Astrocyte of the cerebellum (primary cell): ENCODE results near the gene NAA80.

Source experiments
- DNase-seq: peaks from one replicate; pipeline ENCODE4 v3.0.0-alpha.2; 2011; ENCODE audit warnings: low read depth
- H3K4me3 ChIP-seq: 2 replicates; pipeline ENCODE4 v1.5.1; 2011; ENCODE audit warnings: mild to moderate bottlenecking, low read depth, low read length, moderate library complexity
- in situ Hi-C: cut with HindIII; loops from 2 replicates; pipeline ENCODE4 v1.10.0; 2017; ENCODE audit warnings: low sequenced_read_pairs
- TF ChIP-seq, protein P1 (sequence below): IDR thresholded peaks from 2 replicates; pipeline ENCODE4 v1.5.1; 2012; ENCODE audit warnings: low read length, low read depth, moderate library complexity, mild to moderate bottlenecking; ENCODE audit errors: missing control alignments

Gene NAA80

DNA sequence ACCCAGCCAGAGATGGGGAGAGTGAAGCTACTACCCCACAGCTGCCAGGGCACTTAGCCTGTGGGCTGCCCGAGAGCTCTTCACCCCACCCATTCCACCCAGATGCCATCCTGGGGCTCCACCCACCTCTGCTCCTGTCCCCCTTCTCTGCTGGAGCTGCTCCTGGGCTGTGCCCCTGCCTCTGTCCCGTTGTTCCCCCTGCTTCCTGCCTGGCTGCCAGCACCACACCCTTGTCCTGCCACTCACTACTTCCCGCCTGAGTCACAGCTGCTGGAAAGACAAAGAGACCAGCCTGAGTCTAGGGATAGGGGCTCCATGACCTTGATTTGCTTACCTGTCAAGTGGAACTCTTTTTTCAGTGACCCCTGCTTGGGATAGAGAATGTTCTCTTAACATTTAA, 50.8 kb downstream of the NAA80 start:
- in situ Hi-C loops, result no loop called here
- no peak for DNase-seq
- TF ChIP-seq, protein P1, sequence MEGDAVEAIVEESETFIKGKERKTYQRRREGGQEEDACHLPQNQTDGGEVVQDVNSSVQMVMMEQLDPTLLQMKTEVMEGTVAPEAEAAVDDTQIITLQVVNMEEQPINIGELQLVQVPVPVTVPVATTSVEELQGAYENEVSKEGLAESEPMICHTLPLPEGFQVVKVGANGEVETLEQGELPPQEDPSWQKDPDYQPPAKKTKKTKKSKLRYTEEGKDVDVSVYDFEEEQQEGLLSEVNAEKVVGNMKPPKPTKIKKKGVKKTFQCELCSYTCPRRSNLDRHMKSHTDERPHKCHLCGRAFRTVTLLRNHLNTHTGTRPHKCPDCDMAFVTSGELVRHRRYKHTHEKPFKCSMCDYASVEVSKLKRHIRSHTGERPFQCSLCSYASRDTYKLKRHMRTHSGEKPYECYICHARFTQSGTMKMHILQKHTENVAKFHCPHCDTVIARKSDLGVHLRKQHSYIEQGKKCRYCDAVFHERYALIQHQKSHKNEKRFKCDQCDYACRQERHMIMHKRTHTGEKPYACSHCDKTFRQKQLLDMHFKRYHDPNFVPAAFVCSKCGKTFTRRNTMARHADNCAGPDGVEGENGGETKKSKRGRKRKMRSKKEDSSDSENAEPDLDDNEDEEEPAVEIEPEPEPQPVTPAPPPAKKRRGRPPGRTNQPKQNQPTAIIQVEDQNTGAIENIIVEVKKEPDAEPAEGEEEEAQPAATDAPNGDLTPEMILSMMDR, result no peak
- no peak overlapping the region for H3K4me3 ChIP-seq

DNA sequence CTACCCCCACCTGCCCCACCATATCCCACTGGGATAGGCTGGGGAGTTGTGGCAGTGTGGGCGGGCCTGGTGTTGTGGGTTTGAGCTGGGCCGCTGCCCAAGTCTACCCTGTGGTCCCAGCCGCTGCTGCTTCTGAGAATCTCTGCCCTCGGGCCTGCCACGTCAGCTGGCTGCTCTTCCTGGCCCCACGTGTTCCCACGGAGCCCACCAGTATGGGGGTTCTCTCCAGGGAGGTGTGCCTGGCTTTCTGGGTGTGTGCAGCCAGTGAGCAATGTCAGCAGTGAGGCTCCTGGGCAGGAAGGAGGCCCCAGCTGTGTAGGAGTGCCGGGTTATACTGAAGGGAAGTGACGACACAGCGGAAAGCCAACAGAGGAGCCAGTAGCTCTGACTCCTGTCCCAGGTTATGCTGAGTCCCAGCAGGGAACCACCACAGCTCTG, 52.7 kb downstream of the NAA80 start:
- peak overlapping the region; percentile 29 for H3K4me3 ChIP-seq
- TF ChIP-seq, protein P1, result no peak
- in situ Hi-C loops, result no loop called here
- DNase-seq, result peak; percentile 95
